Liver (tissue), 9 donors: ENCODE results near the gene MPPED2. TPM values are rescaled to one million over a fixed set of nuclear protein-coding genes. Genes with fewer than 3 reads are reported as not detected.

Experiments
- DNase-seq: peaks from one replicate; pipeline ENCODE4 v3.0.0-alpha.2; 2017; ENCODE audit warnings: low spot score
- H3K27ac ChIP-seq, 2 donors: one replicate each; pipeline ENCODE4 v1.7.0; 2013; ENCODE audit warnings: inconsistent platforms in 2 of 2, low read length in 2 of 2, control low read depth in 1 of 2, low read depth in 1 of 2, mild to moderate bottlenecking in 1 of 2
- H3K27me3 ChIP-seq, 4 donors: one replicate each; pipeline versions ENCODE4 v1.6.1 to v1.7.0; 2013; ENCODE audit warnings: low read length in 3 of 4, inconsistent platforms in 1 of 4, mild to moderate bottlenecking in 1 of 4, moderate library complexity in 1 of 4; ENCODE audit not compliant: control insufficient read depth in 4 of 4, insufficient read depth in 4 of 4
- H3K36me3 ChIP-seq, 4 donors: one replicate each; pipeline versions ENCODE4 v1.6.1 to v1.7.0; 2013; ENCODE audit warnings: low read length in 3 of 4, mild to moderate bottlenecking in 3 of 4, low read depth in 1 of 4, moderate library complexity in 1 of 4; ENCODE audit not compliant: control insufficient read depth in 4 of 4, insufficient read depth in 3 of 4
- H3K4me1 ChIP-seq, 4 donors: one replicate each; pipeline versions ENCODE4 v1.6.1 to v1.7.0; 2013; ENCODE audit warnings: low read length in 3 of 4, mild to moderate bottlenecking in 3 of 4, moderate library complexity in 1 of 4; ENCODE audit not compliant: control insufficient read depth in 4 of 4, insufficient read depth in 4 of 4
- H3K4me3 ChIP-seq, 3 donors: one replicate each; pipeline versions ENCODE4 v1.6.1 to v1.7.0; 2013; ENCODE audit warnings: low read length in 3 of 3, control low read depth in 1 of 3, low read depth in 1 of 3, mild to moderate bottlenecking in 1 of 3
- H3K9ac ChIP-seq, 2 donors: one replicate each; pipeline ENCODE4 v1.7.0; 2013; ENCODE audit warnings: low read length in 2 of 2, mild to moderate bottlenecking in 2 of 2, moderate library complexity in 2 of 2, control low read depth in 1 of 2, low read depth in 1 of 2
- H3K9me3 ChIP-seq, 4 donors: one replicate each; pipeline versions ENCODE4 v1.6.1 to v1.7.0; 2013; ENCODE audit warnings: low read length in 3 of 4; ENCODE audit not compliant: control insufficient read depth in 4 of 4
- CTCF ChIP-seq: fragments of 150-350 bp; IDR thresholded peaks from 2 replicates; pipeline ENCODE4 v1.5.1; 2017; ENCODE audit warnings: improper control_type of control experiment, low read depth, low read length; ENCODE audit not compliant: missing input control
- FOXA1 ChIP-seq: IDR thresholded peaks from 2 replicates; pipeline ENCODE4 v1.6.1; 2016; ENCODE audit warnings: antibody characterized with exemption
- FOXA2 ChIP-seq: IDR thresholded peaks from 2 replicates; pipeline ENCODE4 v1.6.1; 2016; ENCODE audit warnings: antibody characterized with exemption
- GABPA ChIP-seq, 2 donors: IDR thresholded peaks in 1 of 2; conservative IDR thresholded peaks in 1 of 2; 2 replicates each; pipeline ENCODE4 v1.6.1; 2016; ENCODE audit warnings: antibody characterized with exemption in 2 of 2, mild to moderate bottlenecking in 1 of 2, moderate library complexity in 1 of 2
- HNF4A ChIP-seq, 2 donors: conservative IDR thresholded peaks; 2 replicates each; pipeline ENCODE4 v1.6.1; 2016; ENCODE audit warnings: antibody characterized with exemption in 2 of 2, mild to moderate bottlenecking in 2 of 2
- HNF4G ChIP-seq: IDR thresholded peaks from 2 replicates; pipeline ENCODE4 v1.6.1; 2016; ENCODE audit warnings: antibody characterized with exemption
- JUND ChIP-seq, 2 donors: IDR thresholded peaks; 2 replicates each; pipeline ENCODE4 v1.6.1; 2016; ENCODE audit warnings: antibody characterized with exemption in 2 of 2
- MAX ChIP-seq: IDR thresholded peaks from 2 replicates; pipeline ENCODE4 v1.6.1; 2016; ENCODE audit warnings: antibody characterized with exemption
- RAD21 ChIP-seq, 2 donors: IDR thresholded peaks; 2 replicates each; pipeline ENCODE4 v1.6.1; 2016; ENCODE audit warnings: antibody characterized with exemption in 2 of 2, mild to moderate bottlenecking in 2 of 2
- REST ChIP-seq: IDR thresholded peaks from 2 replicates; pipeline ENCODE4 v1.6.1; 2016; ENCODE audit warnings: antibody characterized with exemption, mild to moderate bottlenecking
- RXRA ChIP-seq, 2 donors: IDR thresholded peaks; 2 replicates each; pipeline ENCODE4 v1.6.1; 2017 to 2018; ENCODE audit warnings: antibody characterized with exemption in 2 of 2, mild to moderate bottlenecking in 1 of 2
- TAF1 ChIP-seq: conservative IDR thresholded peaks from 2 replicates; pipeline ENCODE4 v1.6.1; 2016; ENCODE audit warnings: antibody characterized with exemption, mild to moderate bottlenecking
- YY1 ChIP-seq: IDR thresholded peaks from 2 replicates; pipeline ENCODE4 v1.6.1; 2016; ENCODE audit warnings: antibody characterized with exemption, mild to moderate bottlenecking
- WGBS: extraction: QIAGEN DNeasy Blood & Tissue Kit; methylation state at CpG from one replicate; pipeline ENCODE4 v1.1.7; 2013; 5-methylcytosine and 5-hydroxymethylcytosine counted together
- polyA plus RNA-seq, 2 donors: library from polyadenylated mRNA; stranded (reverse) in 1 of 2; unstranded in 1 of 2; fragments of 200-250 nt in 1 of 2; fragments of >200 nt in 1 of 2; fragmentation: Nextera tagmentation in 1 of 2; extraction: Ambion mirVana in 1 of 2; gene quantifications; one replicate each; pipeline versions ENCODE4 v1.2.1 to v1.2.3, GENCODE V29; 2013 to 2015
- total RNA-seq, 2 donors: library from RNA; depleted of rRNA; stranded (reverse); fragments of >200 nt; gene quantifications; one replicate each; pipeline ENCODE4 v1.2.3, GENCODE V29; 2014
- donor health status: healthy.
- donor health status: healthy.
- donor health status: healthy.
- donor health status: healthy.
- donor health status: healthy.

MPPED2 gene
- total and polyA plus RNA-seq, 4 donors: 0.22 to 1.6 (median 0.47) TPM

- 88% methylated on average over 5 of the region's 5 CpGs for WGBS
- DNase-seq: no peak
- no peak for TF ChIP-seq FOXA2
- no peak for TF ChIP-seq YY1
- no peak for TF ChIP-seq TAF1
- no peak for TF ChIP-seq GABPA (IDR thresholded peaks at IDR 0.05 in 1 of 2, conservative IDR thresholded peaks at IDR 0.05 in 1 of 2)
- TF ChIP-seq JUND (IDR thresholded peaks at IDR 0.05): no peak
- no peak for TF ChIP-seq RXRA (IDR thresholded peaks at IDR 0.05)
- no peak for TF ChIP-seq MAX
- no peak for TF ChIP-seq FOXA1
- no peak for TF ChIP-seq RAD21 (IDR thresholded peaks at IDR 0.05)
- TF ChIP-seq HNF4G: no peak
These were observed 171.9 kb downstream of the MPPED2 start for GRCh38 chr11:30414244-30414643.

GRCh38 chr11:30412509-30412908 lies 173.6 kb downstream of the MPPED2 start:
- Histone ChIP-seq H3K4me1 (no peaks in the 10 kb centered on the region), H3K4me3 (no peak overlapping the region), H3K9me3 (no peaks in the 10 kb centered on the region), H3K9ac (no peak overlapping the region), H3K36me3 (no peaks in the 10 kb centered on the region), H3K27ac (no peak overlapping the region), H3K27me3 (no peaks in the 10 kb centered on the region)
- WGBS: 55% methylated on average over 2 of the region's 2 CpGs
- DNase-seq: no peak
- no peak for TF ChIP-seq HNF4G
- TF ChIP-seq HNF4A (conservative IDR thresholded peaks at IDR 0.05): no peak
- no peak for TF ChIP-seq RAD21 (IDR thresholded peaks at IDR 0.05)
- TF ChIP-seq JUND (IDR thresholded peaks at IDR 0.05): no peak
- no peak for TF ChIP-seq GABPA (IDR thresholded peaks at IDR 0.05 in 1 of 2, conservative IDR thresholded peaks at IDR 0.05 in 1 of 2)
- TF ChIP-seq FOXA1: no peak
- no peak for TF ChIP-seq FOXA2
- TF ChIP-seq REST: no peak

More at GRCh38 chr11:30414244-30414643, 171.9 kb downstream of the MPPED2 start:
- Histone ChIP-seq H3K9ac (no peak overlapping the region), H3K4me1 (no peaks in the 10 kb centered on the region), H3K4me3 (no peak overlapping the region), H3K36me3 (no peaks in the 10 kb centered on the region), H3K9me3 (no peaks in the 10 kb centered on the region), H3K27me3 (no peaks in the 10 kb centered on the region), H3K27ac (no peak overlapping the region)

GRCh38 chr11:30411383-30411782 lies 174.8 kb downstream of the MPPED2 start:
- Histone ChIP-seq H3K4me3 (no peak overlapping the region), H3K36me3 (no peaks in the 10 kb centered on the region), H3K27ac (no peak overlapping the region), H3K9ac (no peak overlapping the region), H3K4me1 (no peaks in the 10 kb centered on the region), H3K27me3 (no peaks in the 10 kb centered on the region), H3K9me3 (no peaks in the 10 kb centered on the region)
- 85% methylated on average over 7 of the region's 7 CpGs for WGBS
- no peak for DNase-seq
- TF ChIP-seq JUND (IDR thresholded peaks at IDR 0.05): no peak
- no peak for TF ChIP-seq CTCF
